ENCODE data around the gene IQSEC2. TPM values are rescaled to one million over a fixed set of nuclear protein-coding genes. Genes with fewer than 3 reads are reported as not detected.
A peak's percentile ranks its signal among the peaks of the same experiment; 100 is the strongest.

IQSEC2 gene
- total and polyA plus RNA-seq, 2 of the 13 experiments (the other 11 are each of a cell fraction or from before 2014, with no cell fraction given) = 0.13 to 0.21 TPM

GRCh38 chrX:53268173-53268572 lies 13.2 kb downstream of the IQSEC2 start:
- H3K27ac ChIP-seq (ENCODE audit: extremely low read length, insufficient read depth, low read length) = no peak overlapping the region
- no peak overlapping the region for H3K4me2 ChIP-seq (ENCODE audit: low read depth, low read length)
- no peak for DNase-seq (ENCODE audit: low spot score)
- intact Hi-C loops (cut with micrococcal nuclease; ENCODE audit: unreplicated experiment) = no loop called here
- TF ChIP-seq, protein P1, sequence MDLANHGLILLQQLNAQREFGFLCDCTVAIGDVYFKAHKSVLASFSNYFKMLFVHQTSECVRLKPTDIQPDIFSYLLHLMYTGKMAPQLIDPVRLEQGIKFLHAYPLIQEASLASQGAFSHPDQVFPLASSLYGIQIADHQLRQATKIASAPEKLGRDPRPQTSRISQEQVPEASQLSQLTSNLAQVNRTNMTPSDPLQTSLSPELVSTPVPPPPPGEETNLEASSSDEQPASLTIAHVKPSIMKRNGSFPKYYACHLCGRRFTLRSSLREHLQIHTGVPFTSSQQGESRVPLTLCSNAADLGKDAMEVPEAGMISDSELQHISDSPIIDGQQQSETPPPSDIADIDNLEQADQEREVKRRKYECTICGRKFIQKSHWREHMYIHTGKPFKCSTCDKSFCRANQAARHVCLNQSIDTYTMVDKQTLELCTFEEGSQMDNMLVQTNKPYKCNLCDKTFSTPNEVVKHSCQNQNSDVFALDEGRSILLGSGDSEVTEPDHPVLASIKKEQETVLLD (CRISPR knock-in tag; IDR thresholded peaks at IDR 0.05; ENCODE audit: low read depth) = no peak
- TF ChIP-seq XBP1 (CRISPR knock-in tag; IDR thresholded peaks at IDR 0.05) (no peak), ZBTB8A (CRISPR knock-in tag; IDR thresholded peaks at IDR 0.05; ENCODE audit: borderline replicate concordance, low read depth) (no peak), MAFK (conservative IDR thresholded peaks at IDR 0.05 in 1 of 2, IDR thresholded peaks at IDR 0.05 in 1 of 2; ENCODE audit: low read length in 2 of 2) (peak in 1 of 2 experiments; percentile 38; a peak in 1 of 4 replicates)
- ChIA-PET CTCF (ENCODE audit: low intra/inter-chr PET ratio, low total read pairs) (no interaction called here), POLR2A (no interaction called here)
- no peaks in the 10 kb centered on the region for H3K79me2 ChIP-seq (ENCODE audit: insufficient read depth, low read length)
- in situ Hi-C loops (cut with HindIII; ENCODE audit: extremely low pct_ligation_motif_present, low pct_unique_long_range_greater_than_20kb) = no loop called here
- H3K4me3 ChIP-seq (replicated peaks in 1 of 3; ENCODE audit: insufficient read depth in 1 of 3, low read depth in 2 of 3, low read length in 3 of 3) = no peak overlapping the region
- no peaks in the 10 kb centered on the region for H3K36me3 ChIP-seq (replicated peaks in 1 of 2; ENCODE audit: control insufficient read depth in 1 of 2, insufficient read depth in 2 of 2, low read length in 2 of 2)
- H2AFZ ChIP-seq (ENCODE audit: low read length) = no peak overlapping the region
- H3K9me3 ChIP-seq (ENCODE audit: low read length) = no peaks in the 10 kb centered on the region
- BruUV-seq (replicated peaks) = no TSS peak
- no peak for ATAC-seq
- 43% methylated on average over 6 of the region's 7 CpGs for WGBS (ENCODE audit: low lambda C conversion rate)
- H3K4me1 ChIP-seq (ENCODE audit: insufficient read depth, low read length) = no peaks in the 10 kb centered on the region
- no peak for FAIRE-seq
- H3K9ac ChIP-seq (ENCODE audit: insufficient read depth, low read depth, low read length) = no peak overlapping the region
- H4K20me1 ChIP-seq (ENCODE audit: insufficient read depth, low read length) = no peaks in the 10 kb centered on the region
- H3K27me3 ChIP-seq (ENCODE audit: control insufficient read depth in 1 of 2, insufficient read depth in 2 of 2, low read length in 2 of 2) = no peaks in the 10 kb centered on the region

DNA sequence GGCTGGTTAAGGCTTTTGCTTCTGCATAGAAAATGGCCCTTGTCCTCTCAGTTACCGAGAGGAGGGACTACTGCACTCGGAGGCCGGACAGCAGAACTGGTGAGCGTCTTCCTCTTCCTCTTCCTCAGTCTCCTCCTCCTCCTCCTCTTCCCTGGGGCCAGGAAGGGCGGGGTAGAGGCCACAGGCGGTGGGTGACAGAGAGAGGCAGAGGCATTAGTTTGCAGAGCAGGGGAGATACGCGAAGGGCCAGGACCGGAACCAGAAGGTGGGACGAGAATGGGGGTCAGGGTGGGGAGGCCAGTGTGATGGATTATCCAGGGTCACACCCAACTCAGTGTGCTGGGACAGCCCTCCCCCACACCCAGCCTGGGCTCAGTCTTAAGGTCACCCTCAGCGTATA lies 14.5 kb downstream of the IQSEC2 start:
- FAIRE-seq (no peak), ATAC-seq (no peak), DNase-seq (ENCODE audit: low spot score) (no peak)
- CTCF ChIA-PET (ENCODE audit: low intra/inter-chr PET ratio, low total read pairs) = no interaction called here
- in situ Hi-C loops (cut with HindIII; ENCODE audit: extremely low pct_ligation_motif_present, low pct_unique_long_range_greater_than_20kb) (no loop called here), intact Hi-C loops (cut with micrococcal nuclease; ENCODE audit: unreplicated experiment) (no loop called here)
- no TSS peak for BruUV-seq (replicated peaks)
- Histone ChIP-seq H3K9me3 (ENCODE audit: low read length) (no peaks in the 10 kb centered on the region), H2AFZ (ENCODE audit: low read length) (no peak overlapping the region), H4K20me1 (ENCODE audit: insufficient read depth, low read length) (no peaks in the 10 kb centered on the region), H3K27me3 (ENCODE audit: control insufficient read depth in 1 of 2, insufficient read depth in 2 of 2, low read length in 2 of 2) (no peaks in the 10 kb centered on the region), H3K4me3 (replicated peaks in 1 of 3; ENCODE audit: insufficient read depth in 1 of 3, low read depth in 2 of 3, low read length in 3 of 3) (no peak overlapping the region), H3K27ac (ENCODE audit: extremely low read length, insufficient read depth, low read length) (no peak overlapping the region), H3K9ac (ENCODE audit: insufficient read depth, low read depth, low read length) (no peak overlapping the region), H3K4me1 (ENCODE audit: insufficient read depth, low read length) (no peaks in the 10 kb centered on the region), H3K4me2 (ENCODE audit: low read depth, low read length) (no peak overlapping the region), H3K36me3 (replicated peaks in 1 of 2; ENCODE audit: control insufficient read depth in 1 of 2, insufficient read depth in 2 of 2, low read length in 2 of 2) (no peaks in the 10 kb centered on the region), H3K79me2 (ENCODE audit: insufficient read depth, low read length) (no peaks in the 10 kb centered on the region)
- 67% methylated on average over 1 of the region's 11 CpGs for WGBS (ENCODE audit: low lambda C conversion rate)
- POLR2A ChIA-PET = no interaction called here
- TF ChIP-seq ZSCAN21 (CRISPR knock-in tag; IDR thresholded peaks at IDR 0.05; ENCODE audit: borderline replicate concordance) (no peak), HOXD1 (CRISPR knock-in tag; IDR thresholded peaks at IDR 0.05) (no peak), SMARCE1 (IDR thresholded peaks at IDR 0.05; ENCODE audit: borderline replicate concordance) (no peak), GABPA (IDR thresholded peaks at IDR 0.05; ENCODE audit: low read depth, low read length) (no peak), GABPA (CRISPR knock-in tag; IDR thresholded peaks at IDR 0.05; ENCODE audit: low read depth) (no peak), FIP1L1 (IDR thresholded peaks at IDR 0.05; ENCODE audit: borderline replicate concordance, insufficient read depth, low read depth, low read length) (no peak), ZNF484 (CRISPR knock-in tag; IDR thresholded peaks at IDR 0.05; ENCODE audit: borderline replicate concordance, low read depth) (no peak), NCOA5 (CRISPR knock-in tag; IDR thresholded peaks at IDR 0.05) (no peak), PAF1 (CRISPR knock-in tag; IDR thresholded peaks at IDR 0.05) (no peak), YY1 (IDR thresholded peaks at IDR 0.05; ENCODE audit: insufficient read depth, insufficient replicate concordance, low read depth, low read length) (no peak), ZFP36L1 (CRISPR knock-in tag; IDR thresholded peaks at IDR 0.05) (no peak), MAX (IDR thresholded peaks at IDR 0.05) (no peak), MTF2 (CRISPR knock-in tag; IDR thresholded peaks at IDR 0.05; ENCODE audit: borderline replicate concordance) (no peak)
- TF ChIP-seq, protein P2, sequence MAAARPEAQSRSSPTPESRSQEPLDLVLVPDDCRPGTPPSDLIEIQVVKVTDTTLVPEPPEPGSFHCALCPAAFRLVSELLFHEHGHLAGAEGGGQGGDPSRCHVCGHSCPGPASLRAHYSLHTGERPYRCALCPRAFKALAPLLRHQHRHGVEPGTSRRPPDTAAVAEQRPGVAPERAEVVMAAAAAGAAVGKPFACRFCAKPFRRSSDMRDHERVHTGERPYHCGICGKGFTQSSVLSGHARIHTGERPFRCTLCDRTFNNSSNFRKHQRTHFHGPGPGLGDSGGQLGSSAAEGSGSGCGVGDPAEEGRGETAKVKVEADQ (CRISPR knock-in tag; IDR thresholded peaks at IDR 0.05; ENCODE audit: borderline replicate concordance) = no peak
